OCI-LY3 (cell line): ENCODE data around the gene ADGRD1.

Source experiments
- H2AFZ ChIP-seq: fragments of 200-600, 300-600 bp; shearing (Covaris generic); 2 replicates; pipeline ENCODE4 v1.6.0; 2014; ENCODE audit warnings: antibody characterized with exemption, low read depth, low read length
- H3K27ac ChIP-seq: fragments of 200-600, 300-600 bp; sonication (generic); 2 replicates; pipeline ENCODE4 v1.5.1; 2014; ENCODE audit warnings: mild to moderate bottlenecking, low read length, moderate library complexity, mixed read lengths
- H3K27me3 ChIP-seq: fragments of 200-600, 300-600 bp; sonication (generic); 2 replicates; pipeline ENCODE4 v1.6.1; 2014; ENCODE audit warnings: low read depth, low read length, mixed read lengths
- H3K36me3 ChIP-seq: fragments of 200-600, 300-600 bp; sonication (generic); replicated peaks from 2 replicates; pipeline ENCODE3; 2014; ENCODE audit warnings: low read depth, low read length, mixed read lengths
- H3K4me1 ChIP-seq: fragments of 300-600, 200-600 bp; sonication (generic); 2 replicates; pipeline ENCODE4 v1.6.1; 2014; ENCODE audit warnings: low read length, mixed read lengths
- H3K4me2 ChIP-seq: fragments of 200-600, 300-600 bp; sonication (generic); 2 replicates; pipeline ENCODE4 v1.6.1; 2014; ENCODE audit warnings: low read length, mixed read lengths
- H3K4me3 ChIP-seq: fragments of 300-600, 200-600 bp; sonication (generic); 2 replicates; pipeline ENCODE4 v1.5.1; 2014; ENCODE audit warnings: antibody characterized with exemption, mild to moderate bottlenecking, low read length, moderate library complexity
- H3K79me2 ChIP-seq: fragments of 300-600, 200-600 bp; shearing (Covaris generic); 2 replicates; pipeline ENCODE4 v1.6.1; 2014; ENCODE audit warnings: mild to moderate bottlenecking, low read length, mixed read lengths
- H3K9ac ChIP-seq: fragments of 300-600, 200-600 bp; shearing (Covaris generic); 2 replicates; pipeline ENCODE4 v1.6.0; 2014; ENCODE audit warnings: mild to moderate bottlenecking, low read length, moderate library complexity
- H3K9me3 ChIP-seq: fragments of 200-600, 300-600 bp; shearing (Covaris generic); 2 replicates; pipeline ENCODE4 v1.6.1; 2014; ENCODE audit warnings: low read length, mixed read lengths; ENCODE audit not compliant: insufficient read depth
- H4K20me1 ChIP-seq: fragments of 200-600, 300-600 bp; sonication (generic); 2 replicates; pipeline ENCODE4 v1.6.1; 2016; ENCODE audit warnings: low read length, mixed read lengths; ENCODE audit not compliant: insufficient read depth
- CTCF ChIP-seq: fragments of 200-600, 300-600 bp; sonication (generic); IDR thresholded peaks from 2 replicates; pipeline ENCODE4 v1.5.1; 2014; ENCODE audit warnings: antibody characterized with exemption, low read length, low read depth
- EZH2phosphoT487 ChIP-seq: fragments of 200-600 bp; shearing (Covaris generic); IDR thresholded peaks from 2 replicates; pipeline ENCODE4 v1.6.1; 2018; ENCODE audit warnings: antibody characterized with exemption, mixed run types, low read depth

The ADGRD1 gene

GRCh38 chr12:131132118-131132892 is 178.6 kb downstream of the ADGRD1 start:
- Histone ChIP-seq H3K9me3 (no peaks in the 10 kb centered on the region), H2AFZ (no peak overlapping the region), H3K36me3 (no peaks in the 10 kb centered on the region), H3K9ac (no peak overlapping the region), H3K4me2 (peak overlapping the region; percentile 40), H3K4me3 (no peak overlapping the region), H3K79me2 (no peaks in the 10 kb centered on the region), H3K27me3 (no peaks in the 10 kb centered on the region; the same call in 1 of the 2 replicates), H4K20me1 (no peaks in the 10 kb centered on the region), H3K27ac (no peak overlapping the region), H3K4me1 (no peaks in the 10 kb centered on the region)
- TF ChIP-seq EZH2phosphoT487 (no peak), CTCF (peak; percentile 83)

- TF ChIP-seq CTCF (no peak), EZH2phosphoT487 (no peak)
- H3K4me2 ChIP-seq, result no peak overlapping the region
Measured at GRCh38 chr12:131133015-131133905, 179.6 kb downstream of the ADGRD1 start.

GRCh38 chr12:131133994-131134393 is 180.3 kb downstream of the ADGRD1 start:
- Histone ChIP-seq H3K36me3 (no peaks in the 10 kb centered on the region), H2AFZ (no peak overlapping the region), H3K9ac (no peak overlapping the region), H3K4me3 (no peak overlapping the region), H3K4me1 (no peaks in the 10 kb centered on the region), H3K27me3 (no peaks in the 10 kb centered on the region; the same call in 1 of the 2 replicates), H3K9me3 (no peaks in the 10 kb centered on the region), H3K27ac (no peak overlapping the region), H3K4me2 (no peak overlapping the region), H3K79me2 (no peaks in the 10 kb centered on the region), H4K20me1 (no peaks in the 10 kb centered on the region)
- TF ChIP-seq EZH2phosphoT487 (no peak), CTCF (no peak)

More at GRCh38 chr12:131133015-131133905, 179.6 kb downstream of the ADGRD1 start:
- no peak overlapping the region for H2AFZ ChIP-seq
- no peaks in the 10 kb centered on the region for H3K79me2 ChIP-seq
- H3K4me3 ChIP-seq, result no peak overlapping the region
- no peak overlapping the region for H3K9ac ChIP-seq
- no peaks in the 10 kb centered on the region; the same call in 1 of the 2 replicates for H3K27me3 ChIP-seq
- H3K27ac ChIP-seq, result no peak overlapping the region
- no peaks in the 10 kb centered on the region for H3K4me1 ChIP-seq
- H4K20me1 ChIP-seq, result no peaks in the 10 kb centered on the region
- H3K9me3 ChIP-seq, result no peaks in the 10 kb centered on the region
- no peaks in the 10 kb centered on the region for H3K36me3 ChIP-seq
